A549 (cell line): ENCODE results near the gene ZSWIM1. TPM values are rescaled to one million over a fixed set of nuclear protein-coding genes. Genes with fewer than 3 reads are reported as not detected.

ENCODE experiments used
- ATAC-seq, 2 experiments: fragments of 200-7000 bp in 1 of 2; fragments of >200 bp in 1 of 2; cut with Nextera tagmentation in 1 of 2; cut with Tn5 transposase in 1 of 2; 3 replicates each; pipeline versions ENCODE4 v1.8.0 to v1.9.1; 2018 to 2020; ENCODE audit warnings: mild to moderate bottlenecking in 1 of 2, moderate library complexity in 1 of 2
- CTCF ChIA-PET: fragments of 300-600 bp; sonication (Branson Sonifier 250); formaldehyde crosslinking; extraction: SDS; loops from one replicate; lab custom pipeline; 2021; ENCODE audit warnings: antibody characterized with exemption, inconsistent platforms; lab: Yijun Ruan, JAX
- POLR2A ChIA-PET: fragments of 350-600 bp; formaldehyde crosslinking; extraction: SDS; loops from one replicate; lab custom pipeline; 2021; ENCODE audit warnings: antibody characterized with exemption, inconsistent platforms; lab: Yijun Ruan, JAX
- DNase-seq, 2 experiments: peaks; one replicate each; pipeline versions ENCODE4 v3.0.0 to v3.0.0-alpha.2; 2011 to 2016; ENCODE audit warnings: low read depth in 1 of 2, low spot score in 1 of 2
- FAIRE-seq: peaks from 2 replicates; lab custom pipeline; 2011; peaks lifted over from hg19 to GRCh38; lab: Jason Lieb, UNC
- H3K27ac ChIP-seq, 2 experiments: fragments of >200 bp; sonication (Bioruptor Twin); formaldehyde crosslinking; 3 replicates each; pipeline ENCODE4 v1.5.1; 2016 to 2017
- H3K4me1 ChIP-seq: fragments of >200 bp; sonication (Bioruptor Twin); formaldehyde crosslinking; 3 replicates; pipeline ENCODE4 v1.6.1; 2016
- H3K4me2 ChIP-seq: fragments of >200 bp; sonication (Bioruptor Twin); formaldehyde crosslinking; 3 replicates; pipeline ENCODE4 v1.6.1; 2016
- H3K4me3 ChIP-seq: fragments of >200 bp; sonication (Bioruptor Twin); formaldehyde crosslinking; 3 replicates; pipeline ENCODE4 v1.5.1; 2016
- H3K9me3 ChIP-seq: fragments of >200 bp; sonication (Bioruptor Twin); formaldehyde crosslinking; 3 replicates; pipeline ENCODE4 v1.6.1; 2016
- BHLHE40 ChIP-seq: IDR thresholded peaks from 2 replicates; pipeline ENCODE4 v1.6.1; 2012; ENCODE audit warnings: low read depth, low read length, inconsistent platforms
- EHMT2 ChIP-seq: fragments of 200-600 bp; sonication (generic); IDR thresholded peaks from 2 replicates; pipeline ENCODE4 v1.6.1; 2016; ENCODE audit warnings: antibody characterized with exemption, low read depth, mild to moderate bottlenecking, moderate library complexity
- ELK1 ChIP-seq: fragments of 150-350 bp; IDR thresholded peaks from 2 replicates; pipeline ENCODE4 v1.6.1; 2014; ENCODE audit warnings: low read depth, mild to moderate bottlenecking, low read length
- ESRRA ChIP-seq: fragments of 150-350 bp; IDR thresholded peaks from 2 replicates; pipeline ENCODE4 v1.6.1; 2014; ENCODE audit warnings: mild to moderate bottlenecking, low read length, borderline replicate concordance
- FOSB ChIP-seq: fragments of 250-450 bp; sonication (Bioruptor Pico); IDR thresholded peaks from 2 replicates; pipeline ENCODE4 v1.5.0; 2020; ENCODE audit warnings: mild to moderate bottlenecking, moderate library complexity
- FOXS1 ChIP-seq: fragments of 250-450 bp; sonication (Bioruptor Pico); IDR thresholded peaks from 2 replicates; pipeline ENCODE4 v1.5.0; 2020; ENCODE audit warnings: mild to moderate bottlenecking, moderate library complexity
- HDAC2 ChIP-seq: fragments of 200-600 bp; sonication (generic); IDR thresholded peaks from 2 replicates; pipeline ENCODE4 v1.6.1; 2016
- HMGXB4 ChIP-seq: fragments of 250-450 bp; sonication (Bioruptor Pico); IDR thresholded peaks from 2 replicates; pipeline ENCODE4 v1.5.0; 2021; ENCODE audit warnings: mild to moderate bottlenecking, moderate library complexity, borderline replicate concordance
- HOXA7 ChIP-seq: fragments of 250-450 bp; sonication (Bioruptor Pico); IDR thresholded peaks from 2 replicates; pipeline ENCODE4 v1.5.0; 2020; ENCODE audit warnings: mild to moderate bottlenecking, moderate library complexity
- MAX ChIP-seq: IDR thresholded peaks from 2 replicates; pipeline ENCODE4 v1.6.1; 2012
- MAZ ChIP-seq: fragments of 150-350 bp; IDR thresholded peaks from 2 replicates; pipeline ENCODE4 v1.6.1; 2014; ENCODE audit warnings: antibody characterized with exemption, low read depth, low read length, borderline replicate concordance
- NPAS2 ChIP-seq: fragments of 250-450 bp; sonication (Bioruptor Pico); IDR thresholded peaks from 2 replicates; pipeline ENCODE4 v1.8.0; 2022; ENCODE audit warnings: mild to moderate bottlenecking, moderate library complexity, borderline replicate concordance
- PHF8 ChIP-seq: fragments of 200-600 bp; sonication (generic); IDR thresholded peaks from 2 replicates; pipeline ENCODE4 v1.6.1; 2016; ENCODE audit warnings: low read depth, mild to moderate bottlenecking, antibody characterized with exemption, moderate library complexity, borderline replicate concordance
- RFX5 ChIP-seq: fragments of 450-650 bp; IDR thresholded peaks from 2 replicates; pipeline ENCODE4 v1.7.1; 2014; ENCODE audit warnings: antibody characterized with exemption, mild to moderate bottlenecking, moderate library complexity
- TP53 ChIP-seq: fragments of 250-450 bp; sonication (Bioruptor Pico); IDR thresholded peaks from 2 replicates; pipeline ENCODE4 v1.5.0; 2021; ENCODE audit warnings: mild to moderate bottlenecking, moderate library complexity
- USF2 ChIP-seq: fragments of 450-650 bp; IDR thresholded peaks from 2 replicates; pipeline ENCODE4 v1.6.1; 2014; ENCODE audit warnings: antibody characterized with exemption
- ZNF302 ChIP-seq: fragments of 250-450 bp; sonication (Bioruptor Pico); IDR thresholded peaks from 2 replicates; pipeline ENCODE4 v1.9.0; 2021; ENCODE audit warnings: inconsistent platforms, mild to moderate bottlenecking, moderate library complexity
- WGBS: methylation state at CpG from one replicate; pipeline ENCODE4 v1.1.6; 2017; ENCODE audit errors: missing lambda C conversion rate; 5-methylcytosine and 5-hydroxymethylcytosine counted together
- polyA plus RNA-seq, 4 experiments: library from polyadenylated mRNA; depleted of rRNA in 3 of 4; stranded (reverse); fragments of >200 nt; fragmentation: RNase III in 1 of 4; extraction: RNeasy Plus Mini Kit Qiagen cat#74134 plus additional on column Dnase treatment in 1 of 4; gene quantifications; 2 replicates in 3 of 4; 3 replicates in 1 of 4; pipeline ENCODE4 v1.2.3, GENCODE V29; 2011 to 2017

ZSWIM1 gene
- polyA plus RNA-seq, 2 of the 4 experiments (the other 2 are of a cell fraction) = 4.7 to 6.6 TPM

GRCh38 chr20:45840700-45841198, 40.3 kb upstream of the ZSWIM1 start:
- ATAC-seq (no peak; a peak in 1 of 6 replicates), FAIRE-seq (no peak)
- TF ChIP-seq ELK1 (no peak), ZNF302 (CRISPR knock-in tag) (no peak), BHLHE40 (no peak), ESRRA (no peak), MAZ (no peak), RFX5 (no peak), FOSB (CRISPR knock-in tag) (no peak), HOXA7 (no peak), TP53 (CRISPR knock-in tag) (no peak), USF2 (no peak), EHMT2 (no peak), MAX (no peak), HMGXB4 (CRISPR knock-in tag) (no peak), HDAC2 (no peak), PHF8 (no peak), NPAS2 (CRISPR knock-in tag) (no peak)
- TF ChIP-seq, all 56 proteins: peak for 0
- 93% methylated on average over 15 of the region's 25 CpGs for WGBS
- H3K4me1 ChIP-seq = no peaks in the 10 kb centered on the region
- no peak for DNase-seq
- H3K4me2 ChIP-seq = no peak overlapping the region
- H3K9me3 ChIP-seq = no peaks in the 10 kb centered on the region
- ChIA-PET POLR2A (interaction anchor here (1.7 kb wide), 1 partner anchor 40 kb away, joined by 5 read pairs; no protein-coding TSS in a partner anchor), CTCF (interaction anchor here (0.6 to 2.2 kb wide), 3 partner anchors 27 to 157 kb away, joined by 3 to 6 read pairs (median 6); no protein-coding TSS in a partner anchor)
- no peak overlapping the region for H3K4me3 ChIP-seq
- no peak overlapping the region for H3K27ac ChIP-seq

GRCh38 chr20:45841407-45842129, 39.5 kb upstream of the ZSWIM1 start:
- H3K9me3 ChIP-seq = no peaks in the 10 kb centered on the region
- no peak overlapping the region for H3K27ac ChIP-seq
- FAIRE-seq (no peak), ATAC-seq (no peak; a peak in 1 of 6 replicates), DNase-seq (no peak)
- no peak for TF ChIP-seq FOXS1 (CRISPR knock-in tag)
- TF ChIP-seq NPAS2 (CRISPR knock-in tag) = no peak
- no peak overlapping the region for H3K4me2 ChIP-seq
- WGBS = 97% methylated on average over 9 of the region's 10 CpGs
- CTCF ChIA-PET = interaction anchor here (0.6 to 2.2 kb wide), 6 partner anchors 10 to 156 kb away, joined by 3 to 6 read pairs (median 4); no protein-coding TSS in a partner anchor
- H3K4me1 ChIP-seq = no peaks in the 10 kb centered on the region
- H3K4me3 ChIP-seq = no peak overlapping the region
- POLR2A ChIA-PET = interaction anchor here (0.6 kb wide), 1 partner anchor 40 kb away, joined by 3 read pairs; the partner anchor contains the start of gene ZSWIM1
